HG02870 (cell line): ENCODE results near the gene D2HGDH.
"Not testable (repeated sequence)": the region's sequence is repeated elsewhere in the genome, so short reads cannot be mapped to it uniquely, and the experiment has no call there.

Experiments used
- ATAC-seq: cut with Tn5 transposase; IDR thresholded peaks from one replicate; pipeline ENCODE4 v1.9.1; 2021; ENCODE audit warnings: mild to moderate bottlenecking, moderate library complexity; ENCODE audit not compliant: unreplicated experiment

D2HGDH gene

DNA sequence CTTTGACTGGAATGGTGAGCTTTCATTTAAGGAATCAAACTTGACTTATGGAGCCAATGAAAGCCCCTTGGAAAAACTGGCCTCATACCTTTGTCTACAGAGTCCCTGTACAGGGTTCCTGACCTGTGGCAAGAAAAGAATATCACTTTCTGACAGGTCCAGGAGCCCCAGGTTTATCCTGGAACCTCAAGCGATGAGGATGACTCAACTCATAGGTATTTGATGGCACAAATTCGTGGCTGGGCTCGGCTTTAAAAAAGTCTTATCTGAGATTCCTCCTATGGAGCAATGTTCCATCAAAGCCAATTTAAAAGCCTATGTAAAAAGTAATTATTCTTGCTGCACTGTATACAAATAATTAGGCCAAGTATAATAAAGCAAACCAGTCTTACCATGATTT, 57.0 kb downstream of the D2HGDH start:
- ATAC-seq = not testable (repeated sequence)

DNA sequence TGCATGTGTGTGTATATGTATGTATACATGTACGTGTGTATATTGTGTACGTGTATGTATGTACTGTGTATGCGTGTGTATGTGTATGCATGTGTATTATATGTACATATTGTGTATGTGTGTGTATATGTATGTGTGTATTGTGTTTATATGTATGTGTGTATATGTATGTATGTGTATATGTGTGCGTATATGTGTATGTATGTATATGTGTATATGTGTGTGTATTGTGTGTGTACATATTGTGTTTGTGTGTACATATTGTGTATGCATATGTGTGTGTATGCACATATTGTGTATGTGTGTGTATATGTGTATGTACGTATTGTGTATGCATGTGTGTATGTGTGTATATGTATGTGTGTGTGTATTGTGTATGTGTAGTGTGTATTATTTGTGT, 59.0 kb downstream of the D2HGDH start:
- ATAC-seq = no peak

GRCh38 chr2:241794250-241794823, 59.9 kb downstream of the D2HGDH start:
- ATAC-seq = no peak

GRCh38 chr2:241795021-241795999, 60.9 kb downstream of the D2HGDH start:
- ATAC-seq = no peak

DNA sequence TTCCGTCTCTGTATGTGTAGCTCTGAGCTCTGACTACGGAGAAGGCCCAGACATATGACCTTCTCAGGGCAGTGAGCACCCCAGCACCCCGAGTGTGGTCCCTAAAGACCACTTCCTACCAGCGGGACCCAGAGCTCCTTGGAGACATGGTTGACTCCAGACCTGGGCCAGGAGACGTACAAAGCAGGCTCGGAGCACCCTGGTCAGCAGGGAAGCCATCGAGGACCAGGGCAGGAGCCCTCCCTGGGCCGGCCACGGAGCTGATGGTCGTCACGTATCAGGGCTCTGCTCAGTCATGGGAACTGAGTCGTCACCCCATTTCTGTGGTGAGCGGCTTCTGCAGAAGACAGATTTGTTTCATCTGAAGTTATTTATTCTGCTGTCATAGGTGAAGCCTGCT, 61.8 kb downstream of the D2HGDH start:
- ATAC-seq = no peak

DNA sequence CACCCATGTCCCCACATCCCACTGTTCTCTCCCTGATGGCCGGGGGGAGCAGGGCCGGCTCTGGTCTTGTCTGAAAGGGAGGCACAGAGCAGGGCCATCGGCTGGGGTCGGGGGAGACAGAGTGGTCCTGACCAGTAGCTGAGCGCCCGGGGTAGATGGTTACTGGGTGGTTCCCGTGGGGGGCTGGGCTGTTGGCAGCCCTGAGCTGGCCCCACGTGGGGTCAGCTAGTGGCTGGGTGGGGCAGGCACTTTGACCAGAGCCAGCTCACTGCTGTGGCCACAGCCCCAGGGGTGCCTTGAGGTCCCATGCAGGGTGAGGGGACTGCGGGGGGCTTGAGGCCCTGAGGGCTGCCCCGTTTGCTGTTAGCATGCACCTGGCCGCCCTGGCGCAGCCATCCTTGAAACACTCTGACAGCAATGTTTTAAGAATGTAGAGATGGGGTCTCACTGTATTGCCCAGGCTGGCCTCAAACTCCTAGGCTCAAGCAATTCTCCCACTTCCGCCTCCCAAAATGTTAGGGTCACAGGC, 62.2 kb downstream of the D2HGDH start:
- ATAC-seq = no peak

GRCh38 chr2:241797441-241798080, 63.1 kb downstream of the D2HGDH start:
- no peak for ATAC-seq

- ATAC-seq = no peak
Observed at GRCh38 chr2:241798081-241798630, 63.7 kb downstream of the D2HGDH start.

DNA sequence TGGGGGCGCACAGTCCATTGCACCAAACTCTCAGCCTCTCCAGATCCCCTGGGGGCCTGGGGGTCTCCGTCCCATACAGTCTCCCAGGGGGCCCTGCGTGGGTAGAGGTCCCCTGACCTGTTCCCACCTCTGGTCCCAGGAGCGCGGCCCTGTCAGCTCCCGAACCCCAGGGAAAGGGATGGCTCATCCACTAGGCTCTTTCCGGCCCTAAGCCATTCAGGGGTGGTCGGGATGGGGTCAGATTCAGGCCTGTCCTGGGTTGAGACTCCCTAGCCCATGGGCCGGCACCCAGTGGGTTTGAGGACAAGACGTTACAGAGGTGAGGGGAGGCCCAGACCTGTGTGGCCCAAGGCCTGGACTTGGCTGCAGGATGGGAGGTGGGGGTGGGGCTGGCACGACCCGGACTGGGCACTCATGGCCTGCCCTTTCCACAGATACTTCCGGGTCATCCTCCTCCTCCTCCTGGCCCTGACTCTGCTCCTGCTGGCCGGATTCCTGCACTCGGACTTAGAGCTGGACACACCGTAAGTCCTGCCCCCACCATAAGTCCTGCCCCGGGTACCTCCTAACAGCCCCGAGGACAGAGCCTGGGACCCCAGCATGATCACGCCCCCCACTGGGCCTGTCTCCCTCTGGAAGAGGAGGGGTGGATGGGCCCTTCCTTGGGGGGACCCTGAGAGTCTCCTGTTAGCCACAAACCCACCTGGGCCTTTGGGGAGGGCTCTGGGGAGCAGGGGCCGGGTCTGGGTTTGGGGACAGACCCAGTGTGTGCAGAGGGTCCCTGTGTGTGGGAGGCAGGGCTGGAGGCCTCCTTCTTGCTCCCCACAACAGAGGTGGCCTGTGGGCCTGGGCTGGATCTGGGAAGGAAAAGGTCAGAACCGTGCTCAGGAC, 64.4 kb downstream of the D2HGDH start:
- no peak for ATAC-seq

DNA sequence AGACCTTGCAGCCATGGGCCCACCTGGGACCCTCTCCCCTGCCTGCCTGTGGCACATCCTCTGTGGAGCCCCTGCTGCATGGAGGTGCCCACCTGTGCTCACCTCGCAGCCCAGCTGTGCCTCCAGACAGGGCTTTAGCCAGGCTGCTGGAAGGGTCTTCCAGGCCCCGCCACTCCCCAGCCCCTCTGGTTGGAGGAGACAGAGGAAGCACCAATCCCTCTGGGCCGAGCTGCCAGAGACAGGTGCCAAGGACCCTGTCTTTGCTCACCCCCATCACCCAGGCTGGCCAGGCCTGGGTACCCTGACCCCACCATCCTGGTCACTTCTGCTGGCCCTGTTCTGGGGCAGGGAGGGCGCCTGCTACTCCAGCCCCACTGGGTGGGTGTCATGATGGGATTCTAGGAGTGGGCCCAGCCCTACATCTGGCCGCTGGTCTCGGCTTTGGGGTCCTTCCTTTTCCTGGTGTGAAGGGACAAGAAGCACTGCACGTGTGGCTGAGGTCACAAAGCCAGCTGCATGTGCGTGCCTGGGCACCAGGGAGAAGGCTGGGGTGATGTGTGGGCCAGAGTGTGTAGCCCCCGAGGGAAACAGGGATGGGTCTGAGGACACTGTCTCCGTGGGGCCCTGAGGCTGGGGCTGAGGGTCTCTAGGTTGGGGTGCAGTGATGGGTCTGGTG, 65.2 kb downstream of the D2HGDH start:
- no peak for ATAC-seq

GRCh38 chr2:241800198-241800903, 65.9 kb downstream of the D2HGDH start:
- ATAC-seq = not testable (repeated sequence)

DNA sequence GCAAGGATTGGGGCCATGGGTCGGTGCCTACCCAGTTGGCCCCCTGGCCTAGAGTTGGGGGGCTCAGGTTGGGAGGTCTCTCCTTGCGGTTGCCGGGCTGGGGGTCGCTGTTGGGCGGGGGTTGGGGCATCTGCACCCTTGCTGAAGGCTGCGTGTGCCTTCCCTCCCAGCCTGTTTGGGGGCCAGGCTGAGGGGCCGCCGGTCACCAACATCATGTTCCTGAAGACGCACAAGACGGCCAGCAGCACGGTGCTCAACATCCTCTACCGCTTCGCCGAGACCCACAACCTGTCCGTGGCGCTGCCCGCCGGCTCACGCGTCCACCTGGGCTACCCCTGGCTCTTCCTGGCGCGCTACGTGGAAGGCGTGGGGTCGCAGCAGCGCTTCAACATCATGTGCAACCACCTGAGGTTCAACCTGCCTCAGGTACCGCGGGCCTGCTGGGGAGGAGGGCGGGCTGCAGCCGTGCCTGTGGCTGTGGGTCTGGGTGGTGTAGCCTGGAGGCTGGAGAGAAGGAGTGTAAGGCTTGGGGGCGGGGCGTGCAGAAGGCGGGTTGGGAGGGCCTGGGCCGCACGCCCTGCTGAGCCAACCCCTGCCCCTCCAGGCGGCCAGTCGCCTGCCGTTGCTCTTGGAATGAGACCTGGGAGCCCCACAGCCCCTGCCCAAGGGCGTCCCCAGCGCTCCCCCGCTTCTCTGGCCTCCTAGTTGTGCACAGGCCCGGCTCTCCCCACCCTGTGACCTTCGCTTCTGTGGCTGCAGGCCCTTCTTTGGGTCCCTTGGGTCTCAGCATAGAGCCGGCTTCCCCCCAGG, 67.4 kb downstream of the D2HGDH start:
- ATAC-seq = no peak

DNA sequence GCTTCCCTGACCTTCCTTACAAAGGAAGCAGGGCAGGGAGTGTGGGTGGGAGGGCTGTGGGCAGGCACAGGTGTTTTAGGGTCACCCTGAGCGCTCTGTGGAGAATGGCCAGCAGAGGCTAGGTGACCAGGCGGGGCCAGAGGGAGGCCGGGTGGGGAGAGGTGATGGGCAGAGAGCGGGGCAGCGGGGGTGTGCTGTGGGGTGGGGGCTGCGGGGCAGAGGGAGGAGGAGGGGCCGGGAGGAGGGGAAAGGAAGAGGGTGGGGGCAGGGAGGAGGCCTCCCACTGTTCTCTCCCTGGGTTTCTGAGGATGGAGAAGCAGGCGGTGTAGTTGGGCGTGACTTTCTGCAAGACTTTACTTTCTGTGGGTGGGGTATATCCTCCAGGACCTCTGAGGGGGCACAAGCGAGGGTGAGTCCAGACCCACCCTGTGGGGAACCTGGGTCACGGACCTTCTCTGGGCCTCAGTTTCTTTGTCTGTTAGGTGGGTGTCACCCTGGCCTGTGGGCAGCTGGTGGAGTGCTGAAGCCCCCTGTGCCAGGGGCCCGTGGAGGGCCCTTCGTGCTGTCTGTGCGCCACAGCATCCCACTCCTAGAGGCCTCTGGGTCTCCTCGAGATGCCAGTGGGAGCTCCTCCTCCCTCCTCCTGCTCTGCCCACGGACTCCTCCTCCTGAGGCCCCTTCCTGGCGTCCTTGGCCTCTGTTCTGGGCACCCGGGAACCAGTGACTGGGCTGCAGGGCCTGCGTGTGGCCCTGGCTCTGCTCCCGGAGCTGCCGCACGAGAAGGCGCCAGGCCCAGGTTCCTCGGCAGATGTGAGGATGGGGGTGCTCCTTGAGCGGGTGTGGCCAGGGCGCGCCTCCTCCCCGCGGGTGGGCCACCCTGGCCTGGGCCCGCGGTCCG, 68.2 kb downstream of the D2HGDH start:
- ATAC-seq = no peak

DNA sequence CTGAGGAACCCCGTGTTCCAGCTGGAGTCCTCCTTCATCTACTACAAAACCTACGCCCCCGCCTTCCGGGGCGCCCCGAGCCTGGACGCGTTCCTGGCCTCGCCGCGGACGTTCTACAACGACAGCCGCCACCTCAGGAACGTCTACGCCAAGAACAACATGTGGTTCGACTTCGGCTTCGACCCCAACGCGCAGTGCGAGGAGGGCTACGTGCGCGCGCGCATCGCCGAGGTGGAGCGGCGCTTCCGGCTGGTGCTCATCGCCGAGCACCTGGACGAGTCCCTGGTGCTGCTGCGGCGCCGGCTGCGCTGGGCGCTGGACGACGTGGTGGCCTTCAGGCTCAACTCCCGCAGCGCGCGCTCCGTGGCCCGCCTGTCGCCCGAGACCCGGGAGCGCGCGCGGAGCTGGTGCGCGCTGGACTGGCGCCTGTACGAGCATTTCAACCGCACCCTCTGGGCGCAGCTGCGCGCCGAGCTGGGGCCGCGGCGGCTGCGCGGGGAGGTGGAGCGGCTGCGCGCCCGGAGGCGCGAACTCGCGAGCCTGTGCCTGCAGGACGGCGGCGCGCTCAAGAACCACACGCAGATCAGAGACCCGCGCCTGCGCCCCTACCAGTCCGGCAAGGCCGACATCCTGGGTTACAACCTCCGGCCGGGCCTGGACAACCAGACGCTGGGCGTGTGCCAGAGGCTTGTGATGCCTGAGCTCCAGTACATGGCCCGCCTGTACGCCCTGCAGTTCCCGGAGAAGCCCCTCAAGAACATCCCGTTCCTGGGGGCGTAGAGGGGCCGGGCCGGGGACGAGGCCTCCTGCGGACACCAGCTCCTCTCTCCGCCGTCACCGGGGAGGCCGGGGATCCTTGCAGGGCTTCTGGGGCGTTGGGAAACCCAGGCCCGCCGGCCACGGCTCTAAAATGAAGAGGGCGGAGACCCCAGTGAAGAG, 69.2 kb downstream of the D2HGDH start:
- no peak for ATAC-seq

- ATAC-seq = no peak
Observed at GRCh38 chr2:241804326-241805229, 70.1 kb downstream of the D2HGDH start.
